ENCODE measurements around the gene COQ2. TPM values are rescaled to one million over a fixed set of nuclear protein-coding genes. Genes with fewer than 3 reads are reported as not detected.
"Not testable (repeated sequence)": the region's sequence is repeated elsewhere in the genome, so short reads cannot be mapped to it uniquely, and the experiment has no call there.

The COQ2 gene, protein sequence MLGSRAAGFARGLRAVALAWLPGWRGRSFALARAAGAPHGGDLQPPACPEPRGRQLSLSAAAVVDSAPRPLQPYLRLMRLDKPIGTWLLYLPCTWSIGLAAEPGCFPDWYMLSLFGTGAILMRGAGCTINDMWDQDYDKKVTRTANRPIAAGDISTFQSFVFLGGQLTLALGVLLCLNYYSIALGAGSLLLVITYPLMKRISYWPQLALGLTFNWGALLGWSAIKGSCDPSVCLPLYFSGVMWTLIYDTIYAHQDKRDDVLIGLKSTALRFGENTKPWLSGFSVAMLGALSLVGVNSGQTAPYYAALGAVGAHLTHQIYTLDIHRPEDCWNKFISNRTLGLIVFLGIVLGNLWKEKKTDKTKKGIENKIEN
- total RNA-seq: 10 to 100 TPM; 20.3 to 20.7 TPM

DNA sequence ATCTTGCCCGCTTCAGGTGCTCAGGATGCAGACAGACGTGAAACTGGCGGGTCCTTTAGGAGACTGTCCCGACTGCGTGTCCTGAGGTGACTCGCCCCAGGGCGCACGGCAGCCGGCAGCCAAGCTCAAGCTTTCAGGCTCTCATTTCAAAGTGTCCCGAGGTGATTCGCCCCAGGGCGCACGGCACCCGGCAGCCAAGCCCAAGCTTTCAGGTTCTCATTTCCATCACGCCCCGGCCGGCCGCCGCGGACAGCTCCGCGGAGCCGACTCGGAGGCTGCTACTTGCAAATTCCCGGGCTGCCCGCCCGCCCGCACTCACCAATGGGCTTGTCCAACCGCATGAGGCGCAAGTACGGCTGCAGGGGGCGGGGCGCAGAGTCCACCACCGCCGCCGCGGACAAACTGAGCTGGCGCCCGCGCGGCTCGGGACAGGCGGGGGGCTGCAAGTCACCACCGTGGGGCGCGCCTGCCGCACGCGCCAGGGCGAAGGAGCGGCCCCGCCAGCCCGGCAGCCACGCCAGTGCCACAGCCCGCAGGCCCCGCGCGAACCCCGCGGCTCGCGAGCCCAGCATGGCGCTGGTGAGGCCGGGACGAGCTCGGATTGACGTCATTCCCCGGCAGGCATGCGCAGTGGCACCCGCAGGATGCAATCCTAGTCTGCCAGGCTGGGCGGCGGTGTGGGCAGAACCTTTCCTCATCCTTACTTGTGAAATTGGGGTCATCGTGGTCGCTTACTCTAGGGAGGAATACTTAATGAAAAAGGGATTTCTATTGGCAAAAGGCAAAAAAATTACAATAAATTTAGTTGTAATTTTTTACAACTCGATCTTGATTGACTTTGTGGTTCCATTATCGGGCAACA is at the start of gene COQ2:
TSS of gene COQ2 (minus strand) at position 606 of the 862 bp plus-strand sequence. CDS start at position 572, 34 bp downstream.
- ChIA-PET CTCF (interaction anchor here (0.6 to 6.4 kb wide), 42 partner anchors 9 to 856 kb away, joined by 3 to 60 read pairs (median 4); partner anchors contain the start of genes COPS4, HELQ and MRPS18C), POLR2A (interaction anchor here (0.7 to 3.1 kb wide), 38 partner anchors 8 to 855 kb away, joined by 3 to 37 read pairs (median 4); partner anchors contain the start of genes COPS4, HELQ, HPSE and LIN54)
- Mint-ChIP-seq H3K27ac (peak within 1 kb of the TSS; percentile 97), H3K27me3 (no peaks in the 10 kb centered on the region), H3K4me1 (peaks cover 45% of the 10 kb centered on the region), H3K4me3 (peak within 1 kb of the TSS; percentile 87), H3K9me3 (no peaks in the 10 kb centered on the region), H3K36me3 (ENCODE audit: low read depth) (peaks cover 5% of the 10 kb centered on the region)
- peak; percentile 95 for DNase-seq

DNA sequence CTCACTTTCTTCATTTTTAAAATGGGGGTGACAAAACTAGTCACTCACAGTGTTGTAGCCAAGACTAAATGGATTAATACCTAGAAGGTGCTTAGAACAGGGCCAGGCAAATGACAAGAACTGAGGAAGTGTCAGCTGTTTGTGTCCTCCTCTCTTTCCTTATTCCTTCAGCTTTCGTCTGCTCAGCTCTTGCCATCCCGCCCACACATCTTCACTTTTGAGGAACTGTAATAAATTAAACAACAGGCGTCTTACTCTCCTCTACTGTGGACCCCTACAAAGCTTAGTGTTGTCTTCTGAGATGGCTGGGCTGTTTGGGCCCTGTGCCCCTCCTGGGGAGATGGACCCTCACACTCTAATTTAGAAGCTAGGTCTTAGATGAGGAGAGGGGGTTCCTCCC is 47.4 kb upstream of the COQ2 start:
- H3K27me3 Mint-ChIP-seq: peaks cover 10% of the 10 kb centered on the region

DNA sequence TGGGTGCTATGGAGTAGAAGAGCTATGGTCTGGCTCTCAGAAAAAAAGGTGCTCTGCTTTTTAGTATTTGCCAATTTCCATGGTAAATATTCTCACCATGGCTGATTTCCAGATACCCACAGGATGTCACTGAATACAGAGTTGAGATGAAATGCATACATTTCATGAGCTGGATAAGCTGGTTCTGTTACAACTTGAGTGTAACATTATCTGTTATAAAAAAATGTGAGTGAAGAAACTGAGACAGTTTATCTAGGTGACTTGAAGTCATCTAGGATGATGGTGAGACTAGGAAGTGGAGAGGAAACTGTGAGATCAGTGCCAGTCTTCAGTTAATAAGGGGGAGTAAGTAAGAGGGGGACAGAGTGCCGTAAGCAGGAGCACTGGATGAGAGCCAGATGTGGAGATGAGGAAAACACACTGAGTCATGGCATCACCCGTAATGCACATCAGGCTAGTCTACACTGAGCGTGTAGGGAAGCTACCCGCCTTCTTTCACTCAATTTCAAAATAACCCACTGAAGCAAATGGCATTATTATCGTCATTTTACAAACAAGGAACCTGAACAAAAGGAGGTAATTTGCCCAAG is 45.0 kb upstream of the COQ2 start:
- H3K4me1 Mint-ChIP-seq: peaks cover 34% of the 10 kb centered on the region
- H3K27me3 Mint-ChIP-seq: no peaks in the 10 kb centered on the region
- H3K9me3 Mint-ChIP-seq: no peaks in the 10 kb centered on the region
- DNase-seq: no peak
- no peak overlapping the region for H3K4me3 Mint-ChIP-seq
- H3K27ac Mint-ChIP-seq: no peak overlapping the region
- CTCF ChIA-PET: interaction anchor here (0.6 to 1.6 kb wide), 3 partner anchors 10 to 468 kb away, joined by 3 to 5 read pairs (median 3); partner anchors contain the start of gene COQ2
- POLR2A ChIA-PET: interaction anchor here (1.2 kb wide), 1 partner anchor 45 kb away, joined by 3 read pairs; the partner anchor contains the start of gene COQ2
- H3K36me3 Mint-ChIP-seq (ENCODE audit: low read depth): peaks cover 47% of the 10 kb centered on the region

More for the DNA sequence above, 47.4 kb upstream of the COQ2 start:
- no peak overlapping the region for H3K27ac Mint-ChIP-seq
- peaks cover 42% of the 10 kb centered on the region for H3K4me1 Mint-ChIP-seq
- ChIA-PET CTCF (no interaction called here), POLR2A (no interaction called here)
- peaks cover 34% of the 10 kb centered on the region for H3K36me3 Mint-ChIP-seq (ENCODE audit: low read depth)
- H3K9me3 Mint-ChIP-seq: no peaks in the 10 kb centered on the region
- no peak for DNase-seq
- H3K4me3 Mint-ChIP-seq: no peak overlapping the region

DNA sequence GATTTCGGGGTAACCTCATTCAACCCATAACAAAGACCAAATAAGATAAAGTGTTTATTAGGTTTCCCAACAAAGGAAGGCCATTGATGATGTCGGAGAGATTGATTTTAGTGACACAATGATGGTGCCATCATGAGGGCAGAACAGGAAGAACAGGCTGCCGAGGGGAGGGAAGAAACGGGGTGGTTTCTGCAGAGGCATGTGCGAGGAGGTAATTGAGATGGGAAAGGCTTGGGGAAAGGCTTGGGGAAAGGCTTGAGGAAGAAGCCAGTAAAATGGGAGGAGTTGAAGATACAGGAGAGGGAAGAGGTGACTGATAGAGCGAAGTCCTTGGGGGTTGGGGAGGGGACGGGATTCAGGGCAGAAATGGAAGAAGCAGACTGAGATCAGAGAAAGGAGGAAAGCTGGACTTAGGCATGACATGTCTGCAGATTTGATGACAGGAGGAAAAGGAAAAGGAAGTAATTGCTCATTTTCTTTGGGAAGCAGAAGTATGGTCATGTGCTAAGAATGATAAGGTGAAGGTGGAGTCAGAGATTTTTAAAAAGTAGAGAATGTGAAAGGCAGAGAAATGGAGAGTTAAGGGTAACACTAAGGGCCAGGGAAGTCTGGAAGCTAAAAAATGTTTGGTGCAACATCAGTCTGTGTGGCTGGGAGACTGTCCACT is 44.1 kb upstream of the COQ2 start:
- Mint-ChIP-seq H3K27me3 (no peaks in the 10 kb centered on the region), H3K4me1 (peaks cover 26% of the 10 kb centered on the region), H3K4me3 (no peak overlapping the region), H3K36me3 (ENCODE audit: low read depth) (peaks cover 47% of the 10 kb centered on the region), H3K27ac (no peak overlapping the region), H3K9me3 (no peaks in the 10 kb centered on the region)
- ChIA-PET CTCF (interaction anchor here (1.5 to 1.6 kb wide), 2 partner anchors 9 to 45 kb away, joined by 3 to 5 read pairs; partner anchors contain the start of gene COQ2), POLR2A (interaction anchor here (1.2 kb wide), 1 partner anchor 44 kb away, joined by 3 read pairs; the partner anchor contains the start of gene COQ2)
- DNase-seq: no peak

DNA sequence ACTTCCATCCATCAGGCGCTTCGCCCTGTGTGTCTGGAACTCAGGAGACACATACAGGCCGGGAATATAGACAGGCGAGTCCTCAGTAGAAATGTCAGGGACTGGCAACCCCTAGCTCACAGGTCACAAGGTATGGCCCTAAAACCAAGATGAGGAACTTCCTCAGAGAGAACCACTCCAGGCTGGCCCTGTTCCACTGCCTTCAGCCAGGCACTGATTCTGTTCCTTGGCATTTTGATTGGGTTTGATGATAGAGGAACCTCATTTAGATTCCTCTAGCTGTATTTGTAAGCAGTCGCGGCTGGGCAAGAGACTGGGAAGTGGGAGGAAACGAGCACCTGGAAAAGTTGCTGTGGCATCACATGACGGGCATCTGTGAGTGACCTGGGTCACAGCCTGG is 41.9 kb upstream of the COQ2 start:
- DNase-seq: no peak
- Mint-ChIP-seq H3K36me3 (ENCODE audit: low read depth) (peaks cover 48% of the 10 kb centered on the region), H3K4me1 (peaks cover 12% of the 10 kb centered on the region), H3K27me3 (no peaks in the 10 kb centered on the region), H3K9me3 (no peaks in the 10 kb centered on the region), H3K4me3 (no peak overlapping the region), H3K27ac (no peak overlapping the region)
- ChIA-PET CTCF (no interaction called here), POLR2A (interaction anchor here (1.0 kb wide), 1 partner anchor 92 kb away, joined by 3 read pairs; no protein-coding TSS in a partner anchor)

DNA sequence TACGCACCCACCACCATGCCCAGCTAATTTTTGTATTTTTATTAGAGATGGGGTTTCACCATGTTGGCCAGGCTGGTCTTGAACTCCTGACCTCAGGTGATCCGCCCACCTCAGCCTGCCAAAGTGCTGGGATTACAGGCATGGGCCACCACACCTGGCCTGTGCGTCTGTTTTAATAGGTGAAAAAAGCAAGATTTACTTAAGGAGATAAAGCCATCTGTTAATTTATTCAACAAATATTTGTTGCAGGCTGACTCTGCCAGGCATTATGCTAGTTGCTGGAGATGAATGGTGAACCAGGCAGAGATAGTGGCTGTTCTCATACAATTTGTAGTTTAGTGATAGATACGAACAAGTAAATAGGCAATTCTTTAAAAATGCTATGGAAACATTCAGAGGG is 40.7 kb upstream of the COQ2 start:
- peaks cover 56% of the 10 kb centered on the region for H3K36me3 Mint-ChIP-seq (ENCODE audit: low read depth)
- CTCF ChIA-PET, H3K27ac Mint-ChIP-seq, H3K4me3 Mint-ChIP-seq, DNase-seq, H3K9me3 Mint-ChIP-seq, H3K27me3 Mint-ChIP-seq: not testable (repeated sequence)
- H3K4me1 Mint-ChIP-seq: peaks cover 20% of the 10 kb centered on the region
- POLR2A ChIA-PET: interaction anchor here (1.2 kb wide), 1 partner anchor 41 kb away, joined by 3 read pairs; the partner anchor contains the start of gene COQ2

DNA sequence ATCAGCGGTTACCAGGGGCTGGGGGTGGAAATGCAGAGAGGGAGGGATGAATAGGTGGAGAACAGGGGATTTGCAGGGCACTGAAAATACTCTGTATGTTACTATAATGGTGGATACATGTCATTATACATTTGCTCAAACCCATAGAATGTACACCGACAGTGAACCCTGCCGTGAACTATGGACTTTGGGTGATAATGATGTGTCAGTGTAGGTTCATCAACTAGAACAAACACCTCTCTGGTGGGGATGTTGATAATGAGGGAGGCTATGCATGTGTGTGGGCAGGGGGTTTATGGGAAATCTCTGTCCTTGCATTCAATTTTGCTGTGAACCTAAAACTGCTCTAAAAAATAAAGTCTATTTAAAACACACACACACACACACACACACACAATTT is 38.5 kb upstream of the COQ2 start:
- ChIA-PET POLR2A (no interaction called here), CTCF (no interaction called here)
- Mint-ChIP-seq H3K27me3 (no peaks in the 10 kb centered on the region), H3K36me3 (ENCODE audit: low read depth) (peaks cover 59% of the 10 kb centered on the region), H3K4me1 (peaks cover 14% of the 10 kb centered on the region), H3K4me3 (no peak overlapping the region), H3K27ac (no peak overlapping the region), H3K9me3 (no peaks in the 10 kb centered on the region)
- no peak for DNase-seq

DNA sequence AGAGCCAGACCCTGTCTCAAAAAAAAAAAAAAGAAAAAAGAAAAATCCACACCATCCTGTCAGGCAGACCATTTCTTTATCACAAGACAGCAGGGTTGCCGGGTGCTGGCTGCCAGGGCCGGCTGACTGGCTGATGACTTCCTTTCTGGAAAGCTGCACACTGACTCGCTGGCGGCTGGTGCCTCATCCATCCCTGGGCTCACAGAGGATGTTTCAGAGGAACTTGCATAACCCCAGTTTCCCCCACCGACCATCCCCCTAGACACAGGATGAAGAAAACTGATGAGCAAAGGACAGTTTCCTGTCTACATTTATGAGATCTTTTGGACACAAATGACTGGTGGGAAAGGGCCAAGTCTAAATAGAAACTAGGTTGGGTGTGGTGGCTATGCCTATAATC is 36.0 kb upstream of the COQ2 start:
- POLR2A ChIA-PET: interaction anchor here (0.8 to 1.0 kb wide), 2 partner anchors 14 to 135 kb away, joined by 4 read pairs; partner anchors contain the start of genes HELQ, HPSE and MRPS18C
- CTCF ChIA-PET: no interaction called here

DNA sequence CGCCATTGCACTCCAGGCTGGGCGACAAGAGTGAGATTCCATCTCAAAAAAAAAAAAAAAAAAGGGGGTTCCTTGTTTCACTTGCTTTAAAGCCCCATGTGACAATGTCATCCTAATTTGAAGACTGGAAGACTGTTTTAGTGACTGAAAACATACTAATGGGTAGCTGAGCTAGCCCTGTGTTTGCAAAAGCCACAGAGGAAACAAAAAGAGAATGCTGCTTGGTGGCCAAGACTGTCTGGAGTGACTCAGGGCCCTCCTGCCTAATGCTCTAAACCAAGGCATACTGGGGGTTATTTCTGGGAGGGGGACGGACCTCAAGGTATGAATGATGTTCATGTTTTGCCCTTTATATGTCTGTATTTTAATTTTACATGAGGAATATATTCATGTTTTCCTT is 34.1 kb upstream of the COQ2 start:
- Mint-ChIP-seq H3K36me3 (ENCODE audit: low read depth) (peaks cover 64% of the 10 kb centered on the region), H3K4me3 (no peak overlapping the region), H3K4me1 (peaks cover 17% of the 10 kb centered on the region), H3K9me3 (no peaks in the 10 kb centered on the region), H3K27me3 (no peaks in the 10 kb centered on the region), H3K27ac (no peak overlapping the region)
- POLR2A ChIA-PET: no interaction called here
- no peak for DNase-seq
- CTCF ChIA-PET: interaction anchor here (1.3 kb wide), 1 partner anchor 10 kb away, joined by 3 read pairs; no protein-coding TSS in a partner anchor

More for the DNA sequence above, 36.0 kb upstream of the COQ2 start:
- Mint-ChIP-seq H3K9me3 (no peaks in the 10 kb centered on the region), H3K4me1 (peaks cover 17% of the 10 kb centered on the region), H3K4me3 (no peak overlapping the region), H3K27ac (no peak overlapping the region), H3K27me3 (no peaks in the 10 kb centered on the region), H3K36me3 (ENCODE audit: low read depth) (peaks cover 66% of the 10 kb centered on the region)
- peak; percentile 29 for DNase-seq

DNA sequence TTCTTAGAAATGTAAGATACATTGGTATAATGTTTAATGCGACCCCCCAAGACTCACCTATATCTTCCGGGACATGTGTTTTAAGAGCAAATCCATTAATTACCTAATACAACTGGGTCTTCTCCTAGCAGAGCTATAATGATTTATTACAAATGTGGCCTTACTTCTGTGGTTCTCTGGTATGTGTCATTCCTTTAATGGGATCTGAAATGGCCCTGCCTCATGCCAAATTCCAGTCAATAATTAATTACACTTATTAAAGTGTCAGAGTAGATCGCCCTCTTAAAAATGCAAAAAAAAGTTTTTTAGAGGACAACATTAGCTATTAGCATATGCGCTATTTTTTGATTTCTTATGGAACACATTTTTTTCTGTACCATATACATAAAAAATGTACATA is 33.1 kb upstream of the COQ2 start:
- POLR2A ChIA-PET: no interaction called here
- peaks cover 17% of the 10 kb centered on the region for H3K4me1 Mint-ChIP-seq
- CTCF ChIA-PET: interaction anchor here (1.1 kb wide), 1 partner anchor 207 kb away, joined by 3 read pairs; no protein-coding TSS in a partner anchor
- no peaks in the 10 kb centered on the region for H3K27me3 Mint-ChIP-seq
- H3K27ac Mint-ChIP-seq: no peak overlapping the region
- H3K36me3 Mint-ChIP-seq (ENCODE audit: low read depth): peaks cover 62% of the 10 kb centered on the region
- no peak for DNase-seq
- no peaks in the 10 kb centered on the region for H3K9me3 Mint-ChIP-seq
- H3K4me3 Mint-ChIP-seq: no peak overlapping the region

DNA sequence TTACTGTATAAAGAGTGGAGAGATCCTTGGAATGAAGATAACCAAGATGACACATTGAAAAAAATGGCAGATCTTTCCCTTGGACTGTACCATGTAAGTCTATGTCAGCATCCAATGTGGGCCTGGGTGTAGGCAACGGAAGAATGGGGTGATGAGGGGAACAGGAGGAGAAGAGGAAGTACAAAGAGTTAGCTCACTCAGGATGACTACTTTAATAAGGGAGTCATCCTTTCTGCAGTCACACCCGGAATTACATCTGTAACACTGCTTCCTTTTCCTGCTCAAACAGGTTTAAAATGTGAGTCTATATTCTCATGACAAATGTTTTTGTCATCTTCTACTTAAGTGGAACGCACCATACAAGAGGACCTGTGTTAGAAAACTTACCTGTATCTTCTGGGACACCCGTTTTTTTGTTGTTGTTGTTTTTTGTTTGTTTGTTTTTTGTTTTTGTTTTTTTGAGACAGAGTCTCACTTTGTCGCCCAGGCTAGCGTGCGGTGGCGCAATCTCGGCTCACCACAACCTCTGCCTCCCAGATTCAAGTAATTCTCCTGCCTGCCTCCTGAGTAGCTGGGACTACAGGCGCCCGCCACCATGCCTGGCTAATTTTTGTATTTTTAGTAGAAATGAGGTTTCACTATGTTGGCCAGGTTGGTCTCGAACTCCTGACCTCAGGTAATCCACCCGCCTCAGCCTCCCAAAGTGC is 32.0 kb upstream of the COQ2 start:
- H3K9me3 Mint-ChIP-seq: no peaks in the 10 kb centered on the region
- H3K36me3 Mint-ChIP-seq (ENCODE audit: low read depth): peaks cover 64% of the 10 kb centered on the region
- H3K4me3 Mint-ChIP-seq: no peak overlapping the region
- H3K27me3 Mint-ChIP-seq: no peaks in the 10 kb centered on the region
- ChIA-PET CTCF (no interaction called here), POLR2A (interaction anchor here (1.0 kb wide), 1 partner anchor 139 kb away, joined by 3 read pairs; the partner anchor contains the start of genes HELQ and MRPS18C)
- H3K27ac Mint-ChIP-seq: no peak overlapping the region
- no peak for DNase-seq
- peaks cover 17% of the 10 kb centered on the region for H3K4me1 Mint-ChIP-seq
